Keratinocyte (primary cell): ENCODE results near the gene FES. TPM values are rescaled to one million over a fixed set of nuclear protein-coding genes. Genes with fewer than 3 reads are reported as not detected.

ENCODE experiments used
- DNase-seq: peaks from one replicate; pipeline ENCODE4 v3.0.0-alpha.2; 2011; ENCODE audit warnings: low read depth, missing footprints, low spot score
- FAIRE-seq: peaks from 2 replicates; lab custom pipeline; 2011; peaks lifted over from hg19 to GRCh38; lab: Jason Lieb, UNC
- H2AFZ ChIP-seq: 2 replicates; pipeline ENCODE4 v1.6.0; 2012; ENCODE audit warnings: low read length, control low read depth, inconsistent platforms; ENCODE audit not compliant: control insufficient read depth
- H3K27ac ChIP-seq: 2 replicates; pipeline ENCODE4 v1.5.1; 2011; ENCODE audit warnings: low read length; ENCODE audit not compliant: control insufficient read depth, insufficient read depth
- H3K27me3 ChIP-seq: 3 replicates; pipeline ENCODE4 v1.6.0; 2011; ENCODE audit warnings: low read length; ENCODE audit not compliant: control insufficient read depth, insufficient read depth; ENCODE audit errors: extremely low read depth
- H3K36me3 ChIP-seq, 2 experiments: 2 replicates in 1 of 2; 3 replicates in 1 of 2; pipeline ENCODE4 v1.5.1; 2011; ENCODE audit warnings: low read length in 2 of 2, mild to moderate bottlenecking in 1 of 2; ENCODE audit not compliant: control insufficient read depth in 2 of 2, insufficient read depth in 2 of 2; ENCODE audit errors: extremely low read depth in 1 of 2
- H3K4me1 ChIP-seq: 3 replicates; pipeline ENCODE4 v1.5.1; 2011; ENCODE audit warnings: low read length; ENCODE audit not compliant: control insufficient read depth, insufficient read depth; ENCODE audit errors: extremely low read depth
- H3K4me2 ChIP-seq: 3 replicates; pipeline ENCODE4 v1.6.0; 2011; ENCODE audit warnings: low read depth, low read length; ENCODE audit not compliant: control insufficient read depth, insufficient read depth; ENCODE audit errors: extremely low read depth
- H3K4me3 ChIP-seq, 3 experiments: fragments of 200-600 bp in 1 of 3; sonication (generic) in 1 of 3; 2 replicates in 2 of 3; 3 replicates in 1 of 3; pipeline ENCODE4 v1.5.1; 2011 to 2016; ENCODE audit warnings: low read length in 3 of 3, mild to moderate bottlenecking in 3 of 3, control low read depth in 2 of 3, inconsistent platforms in 1 of 3, low read depth in 1 of 3, mixed read lengths in 1 of 3, mixed run types in 1 of 3, moderate library complexity in 1 of 3; ENCODE audit not compliant: control insufficient read depth in 2 of 3, insufficient read depth in 2 of 3; ENCODE audit errors: extremely low read depth in 1 of 3
- H3K79me2 ChIP-seq: 2 replicates; pipeline ENCODE4 v1.6.0; 2012; ENCODE audit warnings: low read length; ENCODE audit not compliant: control insufficient read depth, insufficient read depth
- H3K9ac ChIP-seq: 3 replicates; pipeline ENCODE4 v1.6.0; 2011; ENCODE audit warnings: low read length; ENCODE audit not compliant: control insufficient read depth, insufficient read depth; ENCODE audit errors: extremely low read depth
- H3K9me1 ChIP-seq: 3 replicates; pipeline ENCODE4 v1.6.0; 2011; ENCODE audit warnings: low read length; ENCODE audit not compliant: control insufficient read depth, insufficient read depth; ENCODE audit errors: extremely low read depth
- H3K9me3 ChIP-seq: 2 replicates; pipeline ENCODE4 v1.5.1; 2012; ENCODE audit warnings: low read depth, low read length; ENCODE audit not compliant: control insufficient read depth
- H4K20me1 ChIP-seq: 3 replicates; pipeline ENCODE4 v1.6.0; 2011; ENCODE audit warnings: low read length; ENCODE audit not compliant: control insufficient read depth, insufficient read depth; ENCODE audit errors: extremely low read depth
- EZH2 ChIP-seq: IDR thresholded peaks from one replicate; pipeline ENCODE4 v1.6.1; 2012; ENCODE audit warnings: inconsistent platforms, mild to moderate bottlenecking, low read length, moderate library complexity
- dilution Hi-C: fragments of 300-500 bp; cut with MboI; formaldehyde crosslinking; loops from one replicate; pipeline ENCODE4 v1.7.0; 2020; ENCODE audit warnings: low sequenced_read_pairs; ENCODE audit not compliant: extremely low pct_ligation_motif_present
- polyA plus RNA-seq, 5 experiments: library from polyadenylated mRNA; depleted of rRNA in 3 of 5; stranded (reverse) in 3 of 5; stranded (forward) in 1 of 5; unstranded in 1 of 5; fragments of >200 nt; gene quantifications; 1 replicate in 1 of 5; 2 replicates in 3 of 5; 3 replicates in 1 of 5; pipeline versions ENCODE4 v1.2.1 to v1.2.3, GENCODE V29; 2011 to 2012; ENCODE audit warnings: missing spikeins in 2 of 5, low read depth in 1 of 5, low replicate concordance in 1 of 5
- TF ChIP-seq, protein P1 (sequence below), 3 experiments: IDR thresholded peaks in 1 of 3; conservative IDR thresholded peaks in 1 of 3; optimal IDR thresholded peaks in 1 of 3; 2 replicates in 2 of 3; 3 replicates in 1 of 3; pipeline versions ENCODE3 to v1.5.1; 2011; ENCODE audit warnings: low read length in 3 of 3, mild to moderate bottlenecking in 3 of 3, moderate library complexity in 2 of 3, control low read depth in 1 of 3, inconsistent platforms in 1 of 3; ENCODE audit not compliant: insufficient read depth in 2 of 3; ENCODE audit errors: extremely low read depth in 1 of 3

Gene FES
- polyA plus RNA-seq, 1 donor (not counting 4 experiments of a cell fraction or from before 2014, with no cell fraction given), result 0.34 TPM

GRCh38 chr15:90855139-90855538 is 29.2 kb upstream of the FES start:
- Histone ChIP-seq H3K4me1 (peaks cover 6% of the 10 kb centered on the region), H3K9me3 (no peaks in the 10 kb centered on the region), H3K4me2 (no peak overlapping the region), H3K9ac (no peak overlapping the region), H3K9me1 (no peaks in the 10 kb centered on the region), H3K4me3 (no peak overlapping the region), H3K79me2 (no peaks in the 10 kb centered on the region), H3K27me3 (no peaks in the 10 kb centered on the region), H2AFZ (no peak overlapping the region), H4K20me1 (no peaks in the 10 kb centered on the region), H3K27ac (no peak overlapping the region), H3K36me3 (no peaks in the 10 kb centered on the region)
- TF ChIP-seq, protein P1, sequence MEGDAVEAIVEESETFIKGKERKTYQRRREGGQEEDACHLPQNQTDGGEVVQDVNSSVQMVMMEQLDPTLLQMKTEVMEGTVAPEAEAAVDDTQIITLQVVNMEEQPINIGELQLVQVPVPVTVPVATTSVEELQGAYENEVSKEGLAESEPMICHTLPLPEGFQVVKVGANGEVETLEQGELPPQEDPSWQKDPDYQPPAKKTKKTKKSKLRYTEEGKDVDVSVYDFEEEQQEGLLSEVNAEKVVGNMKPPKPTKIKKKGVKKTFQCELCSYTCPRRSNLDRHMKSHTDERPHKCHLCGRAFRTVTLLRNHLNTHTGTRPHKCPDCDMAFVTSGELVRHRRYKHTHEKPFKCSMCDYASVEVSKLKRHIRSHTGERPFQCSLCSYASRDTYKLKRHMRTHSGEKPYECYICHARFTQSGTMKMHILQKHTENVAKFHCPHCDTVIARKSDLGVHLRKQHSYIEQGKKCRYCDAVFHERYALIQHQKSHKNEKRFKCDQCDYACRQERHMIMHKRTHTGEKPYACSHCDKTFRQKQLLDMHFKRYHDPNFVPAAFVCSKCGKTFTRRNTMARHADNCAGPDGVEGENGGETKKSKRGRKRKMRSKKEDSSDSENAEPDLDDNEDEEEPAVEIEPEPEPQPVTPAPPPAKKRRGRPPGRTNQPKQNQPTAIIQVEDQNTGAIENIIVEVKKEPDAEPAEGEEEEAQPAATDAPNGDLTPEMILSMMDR (optimal IDR thresholded peaks at IDR 0.05 in 1 of 3, IDR thresholded peaks at IDR 0.05 in 1 of 3, conservative IDR thresholded peaks at IDR 0.05 in 1 of 3; ENCODE audit: extremely low read depth in 1 of 3, insufficient read depth in 2 of 3, low read length in 3 of 3), result no peak
- no peak for TF ChIP-seq EZH2
- FAIRE-seq, result no peak
- dilution Hi-C loops, result no loop called here
- no peak for DNase-seq

- TF ChIP-seq, protein P1 (optimal IDR thresholded peaks at IDR 0.05 in 1 of 3, IDR thresholded peaks at IDR 0.05 in 1 of 3, conservative IDR thresholded peaks at IDR 0.05 in 1 of 3; ENCODE audit: extremely low read depth in 1 of 3, insufficient read depth in 2 of 3, low read length in 3 of 3), result no peak
- TF ChIP-seq EZH2, result no peak
- H4K20me1 ChIP-seq, result no peaks in the 10 kb centered on the region
- H3K27ac ChIP-seq, result no peak overlapping the region
- H3K4me3 ChIP-seq, result no peak overlapping the region
- no peaks in the 10 kb centered on the region for H3K79me2 ChIP-seq
- H3K4me1 ChIP-seq, result peaks cover 6% of the 10 kb centered on the region
- no peaks in the 10 kb centered on the region for H3K9me1 ChIP-seq
- no peaks in the 10 kb centered on the region for H3K9me3 ChIP-seq
- no peaks in the 10 kb centered on the region for H3K36me3 ChIP-seq
- DNase-seq (no peak), FAIRE-seq (no peak)
- no peaks in the 10 kb centered on the region for H3K27me3 ChIP-seq
- no peak overlapping the region for H2AFZ ChIP-seq
- H3K9ac ChIP-seq, result no peak overlapping the region
- dilution Hi-C loops, result no loop called here
- no peak overlapping the region for H3K4me2 ChIP-seq
Observed at GRCh38 chr15:90857337-90857736, 27.0 kb upstream of the FES start.
